Suprapubic skin (tissue), 4 donors: ENCODE measurements around the gene TIMM10B.

Source experiments
- EP300 ChIP-seq: sonication (generic); formaldehyde crosslinking; IDR thresholded peaks from one replicate; pipeline ENCODE4 v1.6.1; 2017; ENCODE audit warnings: antibody characterized with exemption
- POLR2A ChIP-seq, 2 donors: fragments of 450-650 bp; IDR thresholded peaks; one replicate each; pipeline ENCODE4 v1.6.1; 2017; ENCODE audit warnings: antibody characterized with exemption in 2 of 2, mild to moderate bottlenecking in 2 of 2, moderate library complexity in 2 of 2
- POLR2AphosphoS5 ChIP-seq, 3 donors: sonication (generic); formaldehyde crosslinking; IDR thresholded peaks; one replicate each; pipeline ENCODE4 v1.6.1; 2017; ENCODE audit warnings: antibody characterized with exemption in 3 of 3
- TF ChIP-seq, protein P1 (sequence below), 2 donors: fragments of 200-600 bp in 1 of 2; fragments of 450-650 bp in 1 of 2; sonication (generic) in 1 of 2; IDR thresholded peaks; one replicate each; pipeline ENCODE4 v1.5.1; 2016 to 2019; ENCODE audit warnings: antibody characterized with exemption in 2 of 2, mild to moderate bottlenecking in 1 of 2, moderate library complexity in 1 of 2

DNA sequence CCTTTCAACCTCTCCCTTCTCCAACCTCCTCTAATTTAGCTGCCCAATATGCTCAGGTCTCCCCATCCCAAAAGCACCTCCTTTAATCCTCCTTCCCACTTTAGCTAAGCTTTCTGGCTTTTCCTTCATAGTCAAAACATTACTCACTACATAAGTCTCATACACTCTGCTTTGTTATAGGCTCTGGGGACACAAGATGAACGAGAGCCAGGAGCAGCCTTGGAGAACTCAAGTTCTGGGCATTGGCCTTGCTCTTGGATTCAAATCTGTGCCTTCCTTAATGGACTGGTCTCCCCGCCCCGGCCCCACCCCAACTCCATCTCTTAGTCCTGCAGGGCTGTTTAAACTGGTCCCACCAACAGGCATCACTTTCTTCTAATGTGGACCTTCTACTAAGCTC, 29.1 kb upstream of the TIMM10B start:
- TF ChIP-seq, protein P1, sequence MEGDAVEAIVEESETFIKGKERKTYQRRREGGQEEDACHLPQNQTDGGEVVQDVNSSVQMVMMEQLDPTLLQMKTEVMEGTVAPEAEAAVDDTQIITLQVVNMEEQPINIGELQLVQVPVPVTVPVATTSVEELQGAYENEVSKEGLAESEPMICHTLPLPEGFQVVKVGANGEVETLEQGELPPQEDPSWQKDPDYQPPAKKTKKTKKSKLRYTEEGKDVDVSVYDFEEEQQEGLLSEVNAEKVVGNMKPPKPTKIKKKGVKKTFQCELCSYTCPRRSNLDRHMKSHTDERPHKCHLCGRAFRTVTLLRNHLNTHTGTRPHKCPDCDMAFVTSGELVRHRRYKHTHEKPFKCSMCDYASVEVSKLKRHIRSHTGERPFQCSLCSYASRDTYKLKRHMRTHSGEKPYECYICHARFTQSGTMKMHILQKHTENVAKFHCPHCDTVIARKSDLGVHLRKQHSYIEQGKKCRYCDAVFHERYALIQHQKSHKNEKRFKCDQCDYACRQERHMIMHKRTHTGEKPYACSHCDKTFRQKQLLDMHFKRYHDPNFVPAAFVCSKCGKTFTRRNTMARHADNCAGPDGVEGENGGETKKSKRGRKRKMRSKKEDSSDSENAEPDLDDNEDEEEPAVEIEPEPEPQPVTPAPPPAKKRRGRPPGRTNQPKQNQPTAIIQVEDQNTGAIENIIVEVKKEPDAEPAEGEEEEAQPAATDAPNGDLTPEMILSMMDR (IDR thresholded peaks at IDR 0.05), result no peak
- TF ChIP-seq EP300, result no peak
- TF ChIP-seq POLR2AphosphoS5 (IDR thresholded peaks at IDR 0.05), result no peak
- TF ChIP-seq POLR2A (IDR thresholded peaks at IDR 0.05), result no peak
